Measurements from ENCODE around the gene CLDND2.

Gene CLDND2

DNA sequence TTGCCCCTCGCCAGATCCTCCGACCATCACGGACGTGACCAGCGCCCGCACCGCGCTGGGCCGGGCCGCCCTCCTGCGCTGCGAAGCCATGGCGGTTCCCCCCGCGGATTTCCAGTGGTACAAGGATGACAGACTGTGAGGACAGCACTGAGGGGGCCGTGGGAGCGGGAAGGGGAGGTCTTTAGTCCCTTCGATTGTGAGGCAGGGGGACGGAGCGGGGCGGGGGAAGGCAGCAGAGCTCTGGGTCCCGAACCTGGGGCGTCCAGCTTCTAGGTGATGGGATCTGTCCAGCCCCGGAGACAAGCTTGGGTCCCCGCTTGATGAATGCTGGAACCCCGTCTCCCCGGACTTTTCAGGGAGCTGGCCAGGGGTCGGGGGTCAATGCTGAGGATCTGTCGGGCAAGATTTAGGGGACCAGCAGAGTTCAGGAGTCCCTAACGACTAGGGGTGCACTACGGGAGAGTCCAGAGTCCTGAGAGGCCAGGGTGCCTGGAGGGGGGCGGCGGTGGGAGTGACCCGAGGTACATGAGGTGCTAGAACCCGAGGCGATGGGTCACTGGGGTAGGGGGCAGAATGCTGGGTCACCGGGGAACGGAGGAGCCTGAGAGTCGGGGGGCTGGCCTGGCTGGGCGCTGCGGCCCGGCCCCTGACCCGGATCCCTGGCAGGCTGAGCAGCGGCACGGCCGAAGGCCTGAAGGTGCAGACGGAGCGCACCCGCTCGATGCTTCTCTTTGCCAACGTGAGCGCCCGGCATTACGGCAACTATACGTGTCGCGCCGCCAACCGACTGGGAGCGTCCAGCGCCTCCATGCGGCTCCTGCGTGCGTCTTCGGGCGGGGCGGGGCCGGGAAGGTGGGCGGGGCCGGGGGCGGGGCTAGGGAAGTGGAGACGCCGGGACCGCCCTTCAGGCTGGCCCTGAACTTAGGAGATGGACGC is 41.5 kb downstream of the CLDND2 start:
- peak; percentile 76 for DNase-seq

DNA sequence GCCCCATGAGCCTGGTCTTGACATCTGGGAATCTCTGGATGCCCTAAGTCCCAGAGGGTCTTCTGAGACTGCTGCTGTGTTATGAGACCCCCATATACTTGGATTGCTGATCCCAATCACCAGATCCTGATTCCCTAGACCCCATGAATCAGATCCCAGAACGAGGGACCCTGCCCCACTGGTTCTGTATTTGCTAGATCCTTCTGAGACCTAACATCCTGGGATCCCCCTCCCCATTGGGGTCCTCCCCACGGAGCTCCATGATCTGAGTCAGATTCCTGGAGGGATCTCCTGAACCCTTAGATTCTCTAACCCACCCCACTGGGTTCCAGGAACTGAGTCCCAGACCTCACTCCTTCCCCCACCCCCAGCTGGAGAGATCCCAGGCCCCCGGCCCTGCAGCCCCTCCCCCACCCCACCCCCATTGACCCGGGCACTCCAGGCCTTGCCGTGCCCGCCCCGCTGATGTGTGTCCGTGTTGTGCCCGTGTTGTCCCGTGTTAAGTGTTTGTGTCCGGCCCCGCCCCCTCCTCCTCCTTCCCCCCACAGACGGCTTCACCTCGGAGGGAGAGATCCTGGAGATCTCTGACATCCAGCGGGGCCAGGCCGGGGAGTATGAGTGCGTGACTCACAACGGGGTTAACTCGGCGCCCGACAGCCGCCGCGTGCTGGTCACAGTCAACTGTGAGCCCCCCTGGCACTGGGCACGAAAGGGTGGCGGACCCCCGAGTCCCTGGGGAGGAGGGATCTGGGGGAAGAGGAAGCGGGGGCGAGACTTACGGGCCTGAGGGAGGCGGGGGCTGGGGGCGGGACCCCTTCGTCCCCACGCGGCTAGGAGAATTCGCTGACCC is 42.4 kb downstream of the CLDND2 start:
- DNase-seq: no peak

DNA sequence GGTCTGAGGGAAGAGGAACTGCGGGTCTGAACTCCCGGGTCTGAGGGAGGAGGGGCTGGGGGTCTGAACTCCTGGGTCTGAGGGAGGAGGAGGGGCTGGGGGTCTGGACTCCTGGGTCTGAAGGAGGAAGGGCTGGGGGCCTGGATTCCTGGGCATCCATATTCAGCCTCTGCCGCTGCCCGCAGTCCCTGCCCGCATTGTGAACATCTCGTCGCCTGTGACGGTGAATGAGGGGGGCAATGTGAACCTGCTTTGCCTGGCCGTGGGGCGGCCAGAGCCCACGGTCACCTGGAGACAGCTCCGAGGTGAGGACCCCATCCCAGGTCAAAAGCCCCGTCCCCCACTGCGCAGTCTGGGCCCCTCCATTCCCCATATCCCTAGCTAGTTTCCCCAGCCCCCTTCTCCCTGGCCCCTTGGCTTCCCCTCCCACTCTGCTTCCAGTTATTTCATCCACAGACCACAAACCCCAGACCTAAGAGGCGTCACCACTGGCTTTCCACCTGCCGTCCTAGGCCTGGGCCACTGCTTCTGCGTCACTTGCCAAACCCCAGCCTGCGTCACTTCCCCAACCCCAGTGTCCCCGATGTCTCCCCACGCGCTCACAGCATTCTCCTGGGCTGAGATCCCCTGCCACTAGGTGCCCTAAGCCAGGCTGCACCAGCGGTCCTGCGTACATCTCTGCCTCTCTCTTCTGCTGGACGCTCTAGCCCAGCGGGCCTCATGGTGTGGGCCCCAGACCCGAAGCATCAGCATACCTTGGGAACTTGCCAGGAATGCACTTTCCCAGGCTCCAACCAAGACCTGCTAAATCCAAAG is 43.4 kb downstream of the CLDND2 start:
- no peak for DNase-seq

DNA sequence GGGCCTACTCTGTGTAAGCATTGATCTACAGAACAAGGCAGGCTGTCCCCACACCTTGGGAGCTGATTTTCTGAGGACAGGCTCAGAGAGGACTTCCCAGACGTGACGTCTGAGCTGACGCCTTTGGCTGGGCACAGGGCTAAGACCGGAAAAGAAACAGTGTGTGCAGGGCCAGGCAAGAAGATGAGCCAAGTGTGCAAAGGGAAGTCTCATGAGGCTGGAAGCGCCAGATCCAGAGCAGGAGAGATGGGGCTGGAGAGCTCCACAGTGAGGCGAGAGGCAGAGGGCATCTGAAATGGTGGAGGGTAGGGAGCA is 44.7 kb downstream of the CLDND2 start:
- DNase-seq: peak; percentile 42

DNA sequence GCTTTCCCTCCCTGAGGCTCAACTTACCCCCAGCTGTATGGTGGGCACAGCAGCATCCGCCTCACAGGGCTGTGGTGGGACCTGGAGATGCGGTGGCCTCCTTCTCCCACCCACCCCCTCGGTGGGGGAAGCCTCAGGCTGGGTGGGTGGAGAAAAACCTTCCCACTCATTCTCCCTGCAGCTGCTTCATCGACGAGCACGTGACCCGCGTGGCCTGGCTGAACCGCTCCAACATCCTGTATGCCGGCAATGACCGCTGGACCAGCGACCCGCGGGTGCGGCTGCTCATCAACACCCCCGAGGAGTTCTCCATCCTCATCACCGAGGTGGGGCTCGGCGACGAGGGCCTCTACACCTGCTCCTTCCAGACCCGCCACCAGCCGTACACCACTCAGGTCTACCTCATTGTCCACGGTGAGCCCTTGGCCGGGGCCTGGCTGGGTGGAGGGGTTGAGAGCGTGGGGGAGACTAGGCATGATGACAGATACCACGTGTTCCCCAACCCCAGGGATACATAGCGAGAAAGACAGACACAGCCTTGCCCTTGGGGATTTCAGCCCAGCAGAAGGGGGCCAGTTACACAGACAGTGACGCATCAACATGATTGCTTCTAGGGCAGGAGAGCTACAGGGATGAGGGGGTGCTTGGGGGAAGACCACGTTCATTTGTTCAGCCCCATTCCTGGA is 45.2 kb downstream of the CLDND2 start:
- peak; percentile 67 for DNase-seq

- DNase-seq: no peak
These were observed 47.0 kb downstream of the CLDND2 start for GRCh38 chr19:51321799-51322198.

DNA sequence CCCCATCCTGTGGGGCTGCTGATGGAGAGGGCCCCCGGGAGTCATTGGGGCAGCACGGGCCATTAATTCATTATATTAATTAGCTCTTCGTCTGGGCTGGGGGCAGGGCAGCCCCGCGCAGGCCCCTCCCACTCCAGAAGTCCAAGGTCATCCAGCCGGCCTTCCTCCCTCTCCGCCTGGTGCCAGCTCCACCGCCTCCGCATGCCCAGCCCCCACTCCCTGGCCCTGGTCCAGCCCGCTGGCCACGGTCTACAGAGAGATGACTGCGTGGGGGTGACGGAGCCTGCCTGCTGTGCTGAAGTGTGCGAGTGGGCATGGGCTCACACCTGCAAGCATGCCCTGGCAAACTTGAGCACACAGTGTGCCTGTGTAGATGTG is 48.5 kb downstream of the CLDND2 start:
- DNase-seq: no peak

GRCh38 chr19:51319649-51320279 is 49.0 kb downstream of the CLDND2 start:
- DNase-seq: peak; percentile 84

DNA sequence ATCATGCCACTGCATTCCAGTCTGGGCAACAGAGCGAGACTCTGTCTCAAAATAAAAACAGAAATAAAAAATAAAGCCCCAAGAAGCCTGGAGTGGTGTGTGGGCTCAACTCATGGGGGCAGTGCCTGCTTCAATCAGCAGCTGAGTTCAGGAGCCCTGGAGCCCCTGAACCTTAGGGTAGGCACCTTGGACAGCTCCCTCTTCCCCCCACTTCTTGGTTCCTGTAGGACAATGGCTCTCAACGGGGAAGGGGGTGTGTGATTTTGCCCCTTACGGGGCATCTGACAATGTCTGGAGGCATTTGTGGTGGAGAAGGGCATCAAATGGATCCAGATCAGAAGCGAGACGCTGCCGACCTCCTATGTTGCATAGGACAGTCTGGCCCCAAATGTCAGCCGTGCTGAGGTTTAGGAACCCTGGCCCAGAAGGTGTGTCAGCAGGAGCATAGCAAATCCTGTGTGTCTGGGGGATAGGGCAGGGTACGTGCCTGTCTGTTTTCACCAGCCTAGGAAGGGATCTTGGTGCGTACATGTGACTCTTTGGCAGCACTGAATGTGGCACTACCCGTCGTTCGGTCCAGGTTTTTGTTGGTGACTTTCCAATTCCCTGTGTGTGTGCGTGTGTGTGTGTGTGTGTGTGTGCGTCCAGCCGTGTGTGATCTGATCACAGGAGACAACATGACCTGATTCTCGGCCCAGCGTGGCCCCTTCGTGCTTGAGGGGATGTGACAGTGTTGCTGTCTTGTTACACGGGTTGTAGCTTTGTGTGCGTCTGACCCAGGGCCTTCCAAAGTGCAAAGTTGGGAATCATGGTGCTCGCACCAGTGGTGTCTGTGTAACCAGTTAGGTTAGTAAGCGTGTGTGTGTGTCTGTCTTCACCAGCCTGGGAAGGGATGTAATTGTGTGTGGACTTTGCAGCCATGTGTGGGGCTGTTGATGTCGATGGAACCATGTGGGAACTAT is 49.8 kb downstream of the CLDND2 start:
- DNase-seq: peak; percentile 87

DNA sequence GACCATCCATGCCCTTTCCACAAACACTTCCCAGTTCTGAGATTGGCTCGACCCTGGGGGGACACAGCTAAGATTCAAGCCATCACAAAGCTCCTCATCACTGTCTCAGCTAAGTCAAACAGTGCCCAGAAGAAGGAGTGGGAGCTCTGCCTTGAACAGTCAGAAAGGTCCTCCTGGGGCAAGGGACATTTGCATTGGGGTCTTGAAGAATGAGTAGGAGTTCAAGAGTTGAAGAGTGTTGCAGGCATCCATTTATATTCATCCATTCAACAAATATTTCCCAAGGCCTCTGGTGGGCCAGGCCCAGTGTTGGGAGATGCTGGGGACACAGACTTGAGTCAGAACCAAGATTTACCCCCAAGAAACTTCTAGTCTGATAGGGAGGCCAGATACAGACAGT is 50.8 kb downstream of the CLDND2 start:
- no peak for DNase-seq

- DNase-seq: no peak
These were observed 51.4 kb downstream of the CLDND2 start for GRCh38 chr19:51317376-51317775.

Data from retina (tissue), 1 donor.